GM12878 (cell line): ENCODE results near the gene HCN1.

Experiments
- ELK1 ChIP-seq: IDR thresholded peaks from 2 replicates; pipeline ENCODE4 v1.6.1; 2012; ENCODE audit warnings: low read depth, low read length, improper control_type of control experiment
- FOS ChIP-seq: IDR thresholded peaks from 3 replicates; pipeline ENCODE4 v1.6.1; 2011; ENCODE audit warnings: borderline replicate concordance; ENCODE audit not compliant: insufficient read length; ENCODE audit errors: extremely low read depth
- KDM1A ChIP-seq: fragments of 200-600 bp; sonication (generic); IDR thresholded peaks from 2 replicates; pipeline ENCODE4 v1.6.1; 2016; ENCODE audit warnings: borderline replicate concordance
- TCF12 ChIP-seq: IDR thresholded peaks from 2 replicates; pipeline ENCODE4 v1.6.1; 2011; ENCODE audit warnings: low read depth, mild to moderate bottlenecking, low read length
- ZNF24 ChIP-seq: fragments of 450-650 bp; IDR thresholded peaks from 2 replicates; pipeline ENCODE4 v1.6.1; 2017; ENCODE audit warnings: antibody characterized with exemption, mild to moderate bottlenecking

DNA sequence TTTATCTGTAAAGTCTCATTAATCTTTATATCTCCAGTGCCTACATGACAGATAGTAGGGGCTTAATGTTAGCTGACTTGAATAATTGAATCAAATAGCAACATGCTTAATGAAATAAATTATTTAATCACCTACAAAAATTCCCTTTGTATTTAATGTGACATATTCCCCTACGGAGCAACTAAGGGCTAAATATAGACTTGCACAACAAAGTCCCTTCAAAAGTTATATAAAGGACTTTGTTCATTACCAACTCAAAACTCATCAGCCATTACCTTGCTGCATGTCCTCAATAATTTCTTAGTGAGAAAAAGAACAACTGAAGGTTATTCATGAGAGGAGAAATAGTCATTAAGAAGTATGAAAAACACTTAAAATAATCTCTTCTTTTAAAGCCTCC lies 424.6 kb downstream of the HCN1 start:
- TF ChIP-seq ZNF24 (no peak), FOS (no peak), TCF12 (no peak), ELK1 (no peak), KDM1A (no peak)
